ENCODE results near the gene ABCC1. TPM values are rescaled to one million over a fixed set of nuclear protein-coding genes. Genes with fewer than 3 reads are reported as not detected.

Gene ABCC1
- total and polyA plus RNA-seq, 2 of the 8 experiments (the other 6 are each of a cell fraction or from before 2014, with no cell fraction given), result 42.6 to 66.8 TPM

DNA sequence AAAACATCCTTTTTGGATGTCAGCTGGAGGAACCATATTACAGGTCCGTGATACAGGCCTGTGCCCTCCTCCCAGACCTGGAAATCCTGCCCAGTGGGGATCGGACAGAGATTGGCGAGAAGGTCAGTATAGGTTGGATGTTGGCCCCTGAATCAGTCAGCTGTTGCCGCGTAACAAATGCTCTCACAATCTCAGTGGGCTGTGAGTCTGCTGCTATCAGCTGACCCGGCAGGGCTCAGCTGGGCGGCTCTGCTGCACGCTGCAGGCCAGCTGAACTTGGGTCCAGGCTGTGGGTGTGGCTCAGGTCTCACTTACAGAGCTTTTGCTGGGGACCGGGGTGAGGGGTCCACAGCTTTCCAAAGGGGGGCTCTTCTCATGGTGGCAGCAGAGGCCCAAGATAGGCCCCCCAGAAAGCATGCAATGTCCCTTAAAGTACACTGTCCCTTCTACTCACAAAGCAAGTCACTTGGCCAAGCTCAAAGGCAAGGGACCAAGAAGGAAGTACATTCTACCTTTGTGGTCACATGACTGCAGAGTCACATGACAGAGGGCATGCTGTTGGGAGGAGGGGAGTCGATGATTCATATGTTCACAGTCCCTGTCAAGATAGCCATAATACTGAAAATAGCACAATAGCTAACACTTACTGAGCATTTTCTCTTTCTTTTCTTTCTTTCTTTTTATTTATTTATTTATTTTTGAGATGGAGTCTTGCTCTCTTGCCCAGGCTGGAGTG, 134.2 kb downstream of the ABCC1 start:
- Histone ChIP-seq H3K18ac (ENCODE audit: extremely low read depth, low read length) (no peak overlapping the region), H4K91ac (replicated peaks; ENCODE audit: insufficient read length, low read length) (no peak overlapping the region), H3K4me1 (replicated peaks in 1 of 4; ENCODE audit: control insufficient read depth in 3 of 4, insufficient read depth in 4 of 4, low read length in 3 of 4) (no peaks in the 10 kb centered on the region), H3K4ac (replicated peaks; ENCODE audit: insufficient read length, low read depth, low read length) (no peak overlapping the region), H3K79me2 (ENCODE audit: control insufficient read depth in 1 of 2, insufficient read depth in 2 of 2, low read length in 2 of 2) (no peaks in the 10 kb centered on the region), H2AFZ (ENCODE audit: low read length) (no peak overlapping the region), H2AK5ac (ENCODE audit: low read depth, low read length) (no peak overlapping the region), H3K79me1 (ENCODE audit: low read depth, low read length) (no peaks in the 10 kb centered on the region), H4K20me1 (replicated peaks in 1 of 2; ENCODE audit: control insufficient read depth in 1 of 2, insufficient read depth in 2 of 2, low read length in 2 of 2) (peaks cover 0 to 1% of the 10 kb centered on the region in 2 experiments), H3K27ac (ENCODE audit: low read depth, low read length) (no peak overlapping the region), H3K4me3 (ENCODE audit: extremely low read depth in 1 of 4, insufficient read depth in 2 of 4, low read depth in 3 of 4, low read length in 4 of 4) (no peak overlapping the region), H3K9ac (replicated peaks in 1 of 4; ENCODE audit: extremely low read depth in 1 of 4, low read depth in 3 of 4, low read length in 3 of 4) (no peak overlapping the region), H3K14ac (ENCODE audit: insufficient read length) (no peak overlapping the region), H3K23me2 (ENCODE audit: low read depth, low read length) (no peaks in the 10 kb centered on the region), H2BK20ac (ENCODE audit: low read length) (no peak overlapping the region), H2BK15ac (ENCODE audit: low read length) (no peak overlapping the region), H3K27me3 (replicated peaks in 1 of 4; ENCODE audit: control insufficient read depth in 3 of 4, extremely low read depth in 1 of 4, insufficient read depth in 3 of 4, low read length in 3 of 4) (no peaks in the 10 kb centered on the region), H2BK5ac (ENCODE audit: low read depth, low read length) (no peak overlapping the region), H3K56ac (replicated peaks; ENCODE audit: insufficient read length, low read depth, low read length) (no peak overlapping the region), H2BK12ac (ENCODE audit: low read depth, low read length) (no peak overlapping the region), H3K36me3 (ENCODE audit: control insufficient read depth in 2 of 4, insufficient read depth in 4 of 4, low read length in 3 of 4) (peaks cover 31 to 71% (median 44%) of the 10 kb centered on the region in 4 experiments), H2BK120ac (replicated peaks; ENCODE audit: low read depth, low read length) (no peak overlapping the region), H4K8ac (ENCODE audit: extremely low read depth, insufficient read depth, low read length) (no peak overlapping the region), H4K5ac (ENCODE audit: insufficient read length, low read depth, low read length) (no peak overlapping the region), H3K9me3 (ENCODE audit: insufficient read depth in 2 of 2, low read depth in 1 of 2, low read length in 1 of 2) (peaks cover 0 to 7% of the 10 kb centered on the region in 2 experiments; a peak in 3 of 4 replicates), H3K23ac (ENCODE audit: insufficient read length) (no peak overlapping the region), H3K4me2 (ENCODE audit: insufficient read depth in 1 of 2, low read depth in 2 of 2, low read length in 2 of 2) (no peak overlapping the region)
- ChIA-PET POLR2A (ENCODE audit: partially characterized antibody) (no interaction called here), CTCF (ENCODE audit: partially characterized antibody) (interaction anchor here (0.6 kb wide), 1 partner anchor 178 kb away, joined by 3 read pairs; no protein-coding TSS in a partner anchor)
- FAIRE-seq (no peak), DNase-seq (ENCODE audit: low read depth in 1 of 2, low spot score in 2 of 2) (no peak)
- 95% methylated on average over 9 of the region's 10 CpGs; no CpG with 5 or more reads in 1 of the 2 experiments for WGBS, 2 experiments (ENCODE audit: extremely low coverage in 1 of 2, insufficient coverage in 1 of 2, insufficient read length in 1 of 2, insufficient replicate concordance in 2 of 2, low coverage in 1 of 2, low lambda C conversion rate in 2 of 2, missing lambda C conversion rate in 1 of 2)
- no peak for TF ChIP-seq RFX5 (IDR thresholded peaks at IDR 0.05; ENCODE audit: borderline replicate concordance, low read depth, low read length)
- no peak for TF ChIP-seq ASH2L (IDR thresholded peaks at IDR 0.05; ENCODE audit: low read length)
- TF ChIP-seq, protein P1, sequence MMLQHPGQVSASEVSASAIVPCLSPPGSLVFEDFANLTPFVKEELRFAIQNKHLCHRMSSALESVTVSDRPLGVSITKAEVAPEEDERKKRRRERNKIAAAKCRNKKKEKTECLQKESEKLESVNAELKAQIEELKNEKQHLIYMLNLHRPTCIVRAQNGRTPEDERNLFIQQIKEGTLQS (IDR thresholded peaks at IDR 0.05; ENCODE audit: insufficient read depth, low read depth, low read length), result peak; percentile 71
